ENCODE data around the gene RTP3.
"Not testable (repeated sequence)": the region's sequence is repeated elsewhere in the genome, so short reads cannot be mapped to it uniquely, and the experiment has no call there.

RTP3 gene

DNA sequence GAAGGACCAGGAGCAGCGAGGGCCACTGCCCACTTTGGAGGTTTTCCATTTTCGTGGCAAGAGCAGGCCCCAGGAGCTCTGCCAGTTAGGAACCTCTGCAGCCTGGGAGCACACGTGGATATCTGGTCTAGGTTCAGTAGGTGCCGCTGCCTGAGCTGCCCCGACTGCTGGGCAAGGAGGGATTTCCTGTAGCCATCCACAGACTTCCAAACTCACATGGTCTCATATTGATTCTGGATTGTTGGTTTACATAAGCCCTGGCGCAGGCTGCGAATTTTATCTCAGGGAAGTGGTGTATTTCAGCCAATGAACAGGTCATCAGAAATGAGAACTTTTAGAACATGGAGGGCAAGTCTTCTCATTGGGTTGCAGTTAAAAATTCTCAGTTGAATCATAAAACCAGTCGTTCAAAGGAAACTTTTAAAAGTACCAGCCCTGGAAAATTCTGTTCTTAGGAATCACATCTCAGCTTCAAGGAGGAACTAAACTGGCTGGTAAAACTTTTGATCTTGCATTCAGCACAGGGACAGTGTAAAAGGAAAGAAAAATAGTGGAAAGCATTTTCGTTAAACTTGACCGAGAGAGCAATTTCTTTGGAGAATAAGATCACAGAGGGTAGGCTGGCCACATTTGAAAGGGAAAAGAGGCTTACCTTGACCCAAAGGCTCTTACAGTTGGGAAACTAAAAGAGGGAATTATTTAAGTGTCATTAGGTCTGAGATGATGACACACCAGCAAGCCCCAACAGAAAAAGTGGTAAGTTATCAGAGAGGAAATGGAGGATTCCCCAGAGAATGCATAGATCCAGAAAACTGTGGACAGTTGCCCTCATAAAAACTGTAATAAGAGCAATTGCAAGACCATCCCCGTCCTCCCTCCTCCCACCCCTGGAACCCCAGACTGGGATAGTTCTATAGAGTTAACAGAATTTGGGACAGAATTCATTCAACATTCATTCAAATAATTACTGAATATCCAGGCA lies 6.4 kb upstream of the RTP3 start:
- no peak for DNase-seq (ENCODE audit: low spot score)

DNA sequence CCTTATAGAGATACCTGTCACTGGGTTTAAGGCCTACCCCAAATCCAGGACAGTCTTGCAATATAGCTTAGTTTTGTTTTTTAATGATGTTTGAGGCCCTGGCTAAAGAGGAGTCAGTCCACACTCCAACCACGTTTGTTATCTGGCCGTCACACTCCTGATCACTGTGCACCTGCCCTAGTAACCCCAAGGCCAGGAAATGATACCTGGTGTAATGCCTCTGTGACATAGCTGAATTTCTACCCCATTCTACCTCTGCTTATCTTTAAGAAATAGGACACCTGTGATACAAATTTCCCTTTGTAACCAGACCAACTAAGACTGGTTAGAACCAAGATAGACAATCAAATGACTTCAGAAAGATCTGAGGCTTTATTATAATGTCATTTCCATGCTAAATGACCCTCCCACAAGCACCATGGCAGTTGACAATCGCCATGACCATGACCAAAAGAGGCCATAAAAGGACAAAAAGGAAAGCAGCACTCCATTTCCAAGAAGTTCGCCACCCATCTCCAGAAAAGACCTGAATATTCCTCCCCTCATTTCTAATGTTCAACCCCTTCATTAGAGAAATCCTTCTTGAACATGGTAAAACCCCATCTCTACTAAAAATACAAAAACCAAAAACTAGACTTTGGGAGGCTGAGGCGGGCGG lies 4.8 kb upstream of the RTP3 start:
- DNase-seq (ENCODE audit: low spot score): no peak

DNA sequence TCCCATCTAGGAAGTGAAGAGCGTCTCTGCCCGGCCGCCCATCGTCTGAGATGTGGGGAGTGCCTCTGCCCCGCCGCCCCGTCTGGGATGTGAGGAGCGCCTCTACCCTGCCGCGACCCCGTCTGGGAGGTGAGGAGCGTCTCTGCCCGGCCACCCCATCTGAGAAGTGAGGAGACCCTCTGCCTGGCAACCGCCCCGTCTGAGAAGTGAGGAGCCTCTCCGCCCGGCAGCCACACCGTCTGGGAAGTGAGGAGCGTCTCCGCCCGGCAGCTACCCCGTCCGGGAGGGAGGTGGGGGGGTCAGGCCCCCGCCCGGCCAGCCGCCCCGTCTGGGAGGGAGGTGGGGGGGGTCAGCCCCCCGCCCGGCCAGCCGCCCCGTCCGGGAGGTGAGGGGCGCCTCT lies 3.3 kb upstream of the RTP3 start:
- DNase-seq (ENCODE audit: low spot score): not testable (repeated sequence)

DNA sequence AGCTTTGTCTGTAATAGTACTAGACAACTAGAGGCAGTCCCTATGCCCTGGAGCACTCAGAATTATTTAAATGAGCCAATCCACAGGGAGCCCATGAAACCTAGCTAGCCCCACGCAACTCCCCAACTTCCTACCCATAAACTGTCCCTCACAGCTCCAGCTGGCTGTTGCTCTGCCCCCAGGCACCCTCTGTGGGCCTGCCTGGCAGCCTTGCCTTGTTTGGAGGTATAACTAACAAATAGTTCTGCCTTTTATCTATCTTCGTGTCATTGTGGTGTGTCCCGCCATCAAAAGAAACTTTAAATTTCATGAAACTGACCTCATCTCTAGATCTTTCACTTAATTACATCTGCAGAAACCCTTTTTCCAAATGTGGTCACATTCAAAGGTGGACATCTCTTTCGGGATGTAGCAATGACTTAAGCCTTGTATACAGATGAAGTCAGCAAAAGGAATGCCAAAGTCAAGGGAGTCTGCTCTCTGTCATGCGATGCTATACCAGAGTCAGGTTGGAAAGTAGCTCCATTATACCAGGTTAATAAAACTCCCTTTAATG lies 1.8 kb upstream of the RTP3 start:
- DNase-seq (ENCODE audit: low spot score): no peak

DNA sequence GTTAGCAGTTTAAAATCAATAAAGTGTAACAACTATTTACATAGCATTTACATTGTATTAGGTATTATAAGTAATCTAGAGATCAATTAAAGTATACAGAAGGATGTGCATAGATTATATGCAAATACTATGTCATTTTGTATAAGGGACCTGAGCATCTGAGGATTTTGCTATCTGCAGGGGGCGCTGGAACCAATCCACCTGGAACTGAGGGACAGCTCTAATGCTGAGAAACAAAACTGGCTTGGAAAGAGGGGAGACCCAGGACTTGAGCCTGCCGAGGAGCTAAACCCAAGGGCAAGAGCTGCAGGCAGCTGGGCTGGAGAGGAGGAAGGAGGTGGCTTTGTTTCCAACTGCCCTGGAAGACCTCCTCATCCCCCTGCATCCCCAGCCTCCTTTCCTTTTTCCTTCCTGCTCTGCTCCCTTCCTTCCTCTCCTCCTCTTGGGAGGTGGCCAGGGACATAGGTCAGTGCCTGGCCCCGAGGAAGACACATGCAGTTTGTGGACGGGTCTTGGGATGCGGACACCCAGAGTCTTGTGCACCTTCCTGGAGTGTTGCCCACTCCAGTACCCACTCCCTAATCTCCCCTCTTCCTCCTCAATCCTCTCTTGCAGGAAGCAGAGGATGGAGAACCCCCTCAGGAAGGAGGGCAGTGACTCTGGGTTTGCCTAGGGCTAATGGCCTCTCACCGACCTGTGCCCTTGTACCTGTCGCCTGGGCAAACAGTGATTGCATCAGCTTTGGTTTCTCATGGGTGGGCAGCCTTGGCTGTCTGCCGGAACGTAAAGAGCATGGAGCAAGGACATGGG lies 825 bp upstream of the RTP3 start:
- no peak for DNase-seq (ENCODE audit: low spot score)

DNA sequence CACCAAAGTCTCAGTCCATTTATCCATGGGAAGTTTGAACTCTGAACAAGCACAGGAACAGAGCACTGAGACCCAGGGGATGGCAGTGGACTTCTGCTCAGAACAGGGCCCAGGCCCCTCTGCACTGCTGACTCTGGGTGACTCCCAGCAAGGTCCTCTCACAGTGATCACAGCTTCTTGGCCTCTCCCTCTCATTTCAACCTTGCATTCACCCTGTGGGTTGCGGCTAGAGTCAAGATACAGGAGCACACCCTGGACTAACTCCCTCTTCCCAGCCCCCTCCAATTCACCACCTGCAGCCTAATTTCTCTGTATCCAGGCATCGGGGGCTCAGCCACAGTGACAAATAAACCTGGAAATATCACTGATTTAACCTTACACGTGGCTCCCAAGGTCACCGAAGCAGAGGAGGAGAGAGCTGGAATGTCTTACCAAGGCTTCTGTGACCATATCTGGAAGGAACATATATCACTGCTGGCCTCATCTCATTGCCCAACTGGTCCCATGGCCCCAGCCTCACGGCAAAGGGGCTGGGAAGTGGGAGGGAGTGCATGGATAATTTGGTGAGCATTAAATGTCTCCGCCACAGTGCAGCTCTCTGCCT lies 1.2 kb downstream of the RTP3 start:
- DNase-seq (ENCODE audit: low spot score): no peak

DNA sequence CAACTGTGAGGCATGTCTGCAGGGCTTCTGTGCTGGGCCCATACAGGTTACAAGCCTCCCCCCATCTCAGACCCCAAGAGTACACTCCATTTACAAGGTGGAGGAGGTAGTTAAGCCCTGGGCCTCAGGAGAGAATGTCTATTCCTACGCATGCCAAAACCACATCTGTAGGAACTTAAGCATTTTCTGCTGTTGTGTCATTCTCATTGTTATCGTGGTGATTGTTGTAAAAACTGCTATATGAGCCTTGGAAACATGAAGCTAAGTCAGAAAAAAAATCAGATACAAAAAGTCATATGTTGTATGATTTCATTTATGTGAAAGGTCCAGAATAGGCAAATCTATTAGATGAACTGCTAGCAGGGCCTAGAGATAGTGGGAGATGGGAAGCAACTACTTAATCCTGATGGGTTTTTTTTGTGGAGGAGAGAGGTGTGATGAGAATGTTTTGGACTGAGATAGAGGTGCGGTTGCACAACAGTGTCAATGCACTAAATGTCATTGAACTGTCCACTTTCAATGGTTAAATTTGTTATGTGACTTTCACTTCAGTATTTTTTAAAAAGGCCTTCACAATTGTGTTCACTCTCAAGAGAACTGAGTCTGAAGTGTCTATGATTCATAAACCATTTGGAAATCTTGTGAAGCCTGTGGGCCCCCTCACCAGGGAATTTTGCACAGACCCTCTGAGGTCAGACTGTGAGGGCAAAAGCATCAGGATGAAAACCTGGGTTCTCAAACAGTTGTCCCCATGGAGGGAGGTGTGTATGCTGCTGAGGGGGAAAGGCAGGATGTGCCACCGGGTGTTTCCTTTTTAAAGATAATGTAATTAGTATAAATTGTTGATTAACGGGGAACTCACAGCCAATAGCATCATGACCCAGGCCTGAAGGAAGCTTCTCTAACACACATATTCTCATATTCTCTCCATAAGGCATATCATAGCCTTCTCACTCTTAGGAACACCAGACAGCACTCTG lies 3.2 kb downstream of the RTP3 start:
- DNase-seq (ENCODE audit: low spot score): no peak

DNA sequence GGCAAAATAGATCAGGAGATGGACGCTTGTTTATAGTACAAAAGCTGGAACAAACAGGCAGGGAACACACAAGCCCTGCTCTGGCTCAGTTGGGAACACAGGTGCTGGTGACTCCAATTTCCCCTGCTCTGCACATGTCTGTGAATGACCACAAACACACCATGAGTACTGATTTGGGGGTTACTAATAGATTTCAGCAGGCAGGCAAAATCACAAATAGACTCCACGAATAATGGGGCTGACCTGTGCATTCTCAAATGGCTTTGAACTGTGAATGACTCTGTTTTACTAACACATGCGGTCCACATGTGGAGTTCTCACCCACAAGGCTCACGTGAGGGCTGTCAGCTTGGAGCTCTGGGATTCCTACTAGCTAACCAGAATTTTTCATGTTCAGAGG lies 3.9 kb downstream of the RTP3 start:
- no peak for DNase-seq (ENCODE audit: low spot score)

DNA sequence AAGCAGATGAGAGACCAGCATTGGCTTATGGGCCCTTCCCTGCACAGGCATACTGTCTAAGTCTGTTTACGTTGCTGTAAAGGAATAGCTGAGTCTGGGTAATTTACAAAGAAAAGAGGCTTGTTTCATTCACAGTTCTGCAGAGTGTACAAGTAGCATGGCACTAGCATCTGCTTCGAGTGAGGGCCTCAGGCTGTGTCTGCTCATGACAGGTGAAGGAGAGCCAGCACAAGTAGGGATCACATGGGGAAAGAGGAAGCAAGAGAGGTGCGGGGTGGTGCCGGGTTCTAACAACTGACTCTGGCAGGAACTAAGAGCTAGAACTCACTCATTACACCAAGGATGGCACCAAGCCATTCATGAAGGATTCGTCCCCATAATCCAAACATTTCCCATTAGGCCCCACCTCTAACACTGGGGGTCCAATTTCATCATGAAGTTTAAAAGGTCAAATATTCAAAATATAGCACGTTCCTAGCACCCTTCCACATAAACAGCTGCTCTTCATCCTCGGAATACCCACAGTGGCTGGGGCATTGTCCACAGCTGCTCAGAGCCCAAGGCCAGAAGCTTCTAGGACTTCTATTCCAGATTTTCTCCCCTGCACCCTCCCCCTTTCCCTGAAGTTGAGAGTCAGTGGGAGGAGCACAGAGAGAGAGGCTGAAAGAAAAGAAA lies 5.6 kb downstream of the RTP3 start:
- DNase-seq (ENCODE audit: low spot score): no peak

DNA sequence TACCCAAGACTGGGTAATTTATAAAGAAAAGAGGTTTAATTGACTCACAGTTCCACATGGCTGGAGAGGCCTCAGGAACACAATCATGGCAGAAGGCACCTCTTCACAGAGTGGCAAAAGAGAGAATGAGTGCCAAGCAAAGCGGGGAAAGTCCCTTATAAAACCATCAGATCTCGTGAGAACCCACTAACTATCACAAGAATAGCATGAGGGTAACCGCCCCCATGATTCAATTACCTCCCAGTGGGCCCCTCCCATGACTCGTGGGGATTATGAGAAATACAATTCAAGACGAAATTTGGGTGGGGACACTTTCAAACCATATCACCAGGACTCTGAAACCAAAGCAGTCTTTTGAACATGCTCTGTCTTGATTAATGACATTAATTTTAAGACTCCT lies 7.0 kb downstream of the RTP3 start:
- DNase-seq (ENCODE audit: low spot score): no peak

DNA sequence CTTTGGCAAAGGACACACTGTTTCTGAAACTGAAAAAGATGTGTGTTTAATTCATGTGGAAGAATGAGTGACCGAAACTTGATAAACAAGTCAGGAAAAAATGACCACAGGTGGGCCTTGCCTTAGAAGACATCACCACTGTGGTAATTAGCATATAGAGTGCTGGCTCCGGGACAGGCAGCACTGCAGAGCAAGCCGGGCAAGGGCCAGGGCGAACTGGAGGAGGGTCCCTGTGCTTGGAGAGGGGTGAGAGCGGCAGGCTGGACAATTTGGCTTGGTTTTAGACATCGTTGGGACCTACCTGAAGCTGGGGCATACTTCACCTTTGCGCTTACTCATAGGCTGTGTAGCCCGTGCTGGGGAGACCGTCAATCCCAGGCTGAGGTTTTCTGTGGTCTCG lies 8.2 kb downstream of the RTP3 start:
- DNase-seq (ENCODE audit: low spot score): no peak

DNA sequence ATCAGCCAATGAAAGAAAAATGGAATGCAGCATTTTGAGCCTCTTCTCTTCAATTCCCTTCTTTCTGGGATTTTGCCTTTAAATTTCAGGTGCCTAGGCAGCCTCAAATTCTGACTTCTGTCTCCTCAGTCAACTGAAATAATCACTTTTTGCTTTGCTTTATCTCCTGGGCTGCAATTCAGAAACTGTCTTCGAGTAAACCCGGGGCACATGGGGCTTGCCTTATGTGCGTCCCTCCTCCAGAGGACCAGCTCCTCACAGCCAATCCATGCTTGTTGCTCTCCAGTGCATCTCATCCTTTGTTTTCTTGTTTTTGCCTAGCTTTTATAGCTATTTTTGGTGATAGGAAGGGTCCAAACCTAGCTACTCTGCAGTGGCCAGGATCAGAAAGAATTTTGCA lies 8.8 kb downstream of the RTP3 start:
- DNase-seq (ENCODE audit: low spot score): no peak

DNA sequence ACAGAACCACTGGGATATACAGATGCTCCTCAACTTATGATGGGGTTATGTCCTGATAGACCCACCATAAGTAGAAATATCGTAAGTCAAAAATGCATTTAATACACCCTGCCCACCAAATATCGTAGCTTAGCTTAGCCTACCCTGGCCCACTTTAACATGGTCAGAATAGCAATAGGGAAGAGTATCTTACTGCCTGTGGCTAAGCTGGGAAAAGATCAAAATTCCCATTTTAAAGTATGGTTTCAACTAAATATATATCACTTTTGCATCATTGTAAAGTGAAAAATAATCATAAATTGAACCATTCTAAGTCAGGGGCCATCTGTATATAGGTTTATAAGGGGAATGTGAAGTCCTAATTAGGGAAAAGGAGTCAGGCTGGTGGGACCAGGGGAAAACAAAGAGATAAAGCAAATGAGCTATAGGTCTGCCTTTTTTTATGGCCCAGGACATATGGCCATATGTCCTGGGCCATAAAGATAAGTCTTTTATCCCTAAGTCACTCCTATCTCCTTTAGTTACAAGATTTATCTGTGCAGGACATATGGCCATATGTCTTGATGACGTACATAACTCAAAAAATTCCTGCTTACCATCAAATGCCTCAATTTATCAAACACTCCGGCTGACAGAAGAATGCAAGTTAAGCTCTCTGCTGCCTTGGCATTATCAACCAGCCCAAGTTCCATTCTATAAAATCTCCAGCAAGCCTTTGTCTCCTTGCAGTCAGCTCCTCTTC lies 11.2 kb downstream of the RTP3 start:
- DNase-seq (ENCODE audit: low spot score): no peak

DNA sequence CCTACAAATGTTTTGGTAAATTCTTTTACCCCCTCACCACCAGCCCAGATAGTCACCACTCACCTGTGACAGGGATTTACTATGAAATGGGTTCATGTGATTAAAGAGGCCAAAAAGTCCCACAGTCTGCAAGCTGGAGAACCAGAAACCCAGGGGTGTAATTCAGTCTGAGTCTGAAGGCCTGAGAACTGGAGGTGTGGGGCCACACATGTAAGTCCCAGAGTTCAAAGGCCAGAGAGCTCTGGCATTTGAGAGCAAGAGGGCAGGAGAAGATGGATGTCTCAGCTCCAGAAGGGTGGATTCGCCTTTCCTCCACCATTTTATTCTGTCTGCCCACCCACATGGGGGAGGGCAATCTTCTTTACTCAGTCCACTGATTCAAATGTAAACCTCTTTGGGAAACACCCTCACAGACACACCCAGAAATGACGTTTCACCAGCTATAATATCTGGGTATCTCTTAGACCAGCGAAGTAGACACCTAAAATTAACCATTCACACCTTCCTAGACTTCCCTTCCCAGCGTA lies 11.9 kb downstream of the RTP3 start:
- no peak for DNase-seq (ENCODE audit: low spot score)

DNA sequence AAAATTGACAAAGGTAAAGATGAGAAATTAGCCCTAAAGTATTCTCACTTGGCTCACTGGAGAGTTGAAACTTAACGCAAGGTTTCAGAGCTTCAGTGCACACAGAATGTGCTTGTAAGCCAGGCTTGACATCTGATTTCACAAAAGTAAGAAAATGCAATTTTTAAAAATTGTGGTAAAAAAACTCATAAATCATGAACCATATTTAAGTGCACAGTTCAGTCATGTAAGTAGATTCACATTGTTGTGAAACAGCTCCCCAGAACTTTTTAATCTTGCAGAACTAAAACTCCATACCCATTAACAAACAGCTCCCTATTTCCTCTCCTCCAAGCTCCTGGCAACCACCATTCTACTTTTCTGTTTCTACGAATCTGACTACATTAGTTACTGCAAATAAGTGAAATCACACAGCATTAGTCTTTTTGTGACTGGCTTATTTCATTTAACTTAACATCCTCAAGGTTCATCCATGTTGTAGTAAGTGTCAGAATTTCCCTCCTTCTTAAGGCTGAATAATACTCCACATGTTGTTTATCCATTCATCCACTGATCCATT lies 14.5 kb downstream of the RTP3 start:
- DNase-seq (ENCODE audit: low spot score): no peak

DNA sequence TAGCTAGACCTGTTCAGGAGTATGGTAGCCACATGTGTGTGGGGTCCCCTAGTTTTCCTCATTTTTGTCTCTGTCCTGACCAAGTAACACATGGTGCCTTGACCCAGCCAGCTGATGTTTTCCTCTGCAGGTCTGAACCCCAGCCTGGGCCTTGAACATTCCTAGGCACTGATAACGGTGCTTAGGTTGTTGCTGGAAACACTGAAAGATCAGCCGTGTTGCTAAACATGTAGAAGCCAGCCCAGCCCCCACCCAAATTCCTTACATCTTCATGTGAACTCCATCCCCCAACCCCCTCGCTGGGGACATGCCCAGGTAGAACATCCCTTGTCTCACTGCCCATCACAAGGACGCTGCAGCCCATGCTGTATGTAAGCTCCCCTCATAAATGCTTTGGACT lies 18.7 kb downstream of the RTP3 start:
- no peak for DNase-seq (ENCODE audit: low spot score)

DNA sequence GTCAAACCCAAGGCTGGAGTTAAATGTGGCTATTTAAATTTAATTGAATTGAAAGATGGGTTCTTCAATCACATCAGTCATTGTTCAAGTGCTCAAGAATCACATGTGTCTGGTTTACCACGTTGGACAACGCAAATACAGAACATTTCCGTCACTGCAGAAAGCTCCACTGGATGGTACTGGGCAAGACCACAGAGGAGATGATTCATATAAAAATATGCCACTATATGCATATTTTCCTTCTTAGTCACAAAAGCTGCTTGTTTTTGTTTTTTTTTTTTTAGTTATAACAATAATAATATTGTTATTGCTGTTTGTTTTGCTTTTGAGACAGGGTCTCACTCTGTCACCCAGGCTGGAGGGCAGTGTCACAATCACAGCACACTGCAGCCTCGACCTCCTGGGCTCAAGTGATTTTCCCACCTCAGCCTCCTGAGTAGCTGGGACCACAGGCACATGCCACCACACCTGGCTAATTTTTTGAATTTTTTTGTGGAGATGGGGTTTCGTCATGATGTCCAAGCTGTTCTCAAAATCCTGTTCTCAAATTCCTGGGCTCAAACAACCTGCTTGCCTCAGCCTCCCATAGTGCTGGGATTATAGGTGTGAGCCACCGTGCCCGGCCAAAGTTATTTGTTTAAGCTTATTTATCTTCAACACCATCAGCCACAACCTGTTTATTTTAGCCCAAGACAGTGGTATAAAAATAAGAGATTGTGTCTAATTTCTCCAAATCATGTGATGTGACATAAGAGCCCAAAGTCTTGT lies 19.4 kb downstream of the RTP3 start:
- DNase-seq (ENCODE audit: low spot score): no peak

DNA sequence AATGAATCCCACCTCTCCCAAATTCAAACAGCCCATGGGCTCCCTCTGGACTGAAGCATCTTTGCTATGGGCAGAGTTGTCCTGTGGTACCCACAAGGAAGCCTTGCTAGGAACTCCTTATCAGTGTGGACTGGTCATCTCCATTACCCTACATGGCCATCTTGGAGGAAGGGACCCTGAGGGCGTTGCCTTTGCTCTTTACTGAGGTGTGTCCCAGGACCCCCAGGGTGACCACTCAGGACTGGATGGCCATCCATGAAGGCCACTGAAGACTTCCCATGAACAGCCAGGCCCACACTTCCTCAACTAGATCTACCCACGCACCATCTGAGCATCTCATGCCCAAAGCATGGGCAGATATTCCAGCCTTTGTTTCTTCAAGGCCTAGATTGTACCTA lies 20.0 kb downstream of the RTP3 start:
- no peak for DNase-seq (ENCODE audit: low spot score)
